Lower leg skin (tissue), 3 donors: ENCODE results near the gene PRR5.

Experiments used
- CTCF ChIP-seq, 3 donors: fragments of 450-650 bp; IDR thresholded peaks; one replicate each; pipeline ENCODE4 v1.5.1; 2016; ENCODE audit warnings: antibody characterized with exemption in 3 of 3, mild to moderate bottlenecking in 3 of 3, moderate library complexity in 2 of 3
- POLR2A ChIP-seq, 2 donors: fragments of 450-650 bp; IDR thresholded peaks; one replicate each; pipeline ENCODE4 v1.6.1; 2016 to 2017; ENCODE audit warnings: antibody characterized with exemption in 2 of 2, mild to moderate bottlenecking in 1 of 2, moderate library complexity in 1 of 2

DNA sequence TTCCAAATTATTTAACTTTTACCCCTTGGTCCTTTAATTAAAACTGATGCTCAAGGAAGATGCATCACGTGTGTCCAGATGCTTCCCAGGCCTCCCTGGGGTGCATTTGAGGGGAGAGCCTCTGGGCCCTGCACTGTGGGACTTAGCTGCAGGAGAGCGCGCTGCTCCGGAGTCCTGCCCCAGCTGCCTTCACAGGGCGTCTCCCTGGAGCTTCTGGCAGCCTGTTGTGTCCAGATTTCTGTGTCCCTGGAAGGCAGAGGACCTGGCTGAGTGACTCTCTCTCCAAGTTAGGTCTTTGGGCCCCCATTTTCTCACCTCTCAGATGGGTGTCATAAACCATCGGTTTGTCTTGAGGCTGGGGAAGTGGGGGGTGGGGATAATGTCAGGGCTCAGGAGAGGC, 53.4 kb downstream of the PRR5 start:
- TF ChIP-seq CTCF (IDR thresholded peaks at IDR 0.05) (no peak), POLR2A (IDR thresholded peaks at IDR 0.05) (no peak)
